HCT116 (cell line): ENCODE data around the gene RNF13. TPM values are rescaled to one million over a fixed set of nuclear protein-coding genes. Genes with fewer than 3 reads are reported as not detected.
"Not testable (repeated sequence)": the region's sequence is repeated elsewhere in the genome, so short reads cannot be mapped to it uniquely, and the experiment has no call there.

Experiments used
- ATAC-seq: fragments of 200-7000 bp; cut with Tn5 transposase; 2 replicates; pipeline ENCODE4 v1.9.1; 2020; ENCODE audit warnings: mild to moderate bottlenecking, moderate library complexity
- BruUV-seq: library from RNA; stranded (reverse); fragments of 400-500 nt; replicated peaks from 2 replicates; lab custom pipeline; 2021; lab: Mats Ljungman, UMichigan
- CTCF ChIA-PET: fragments of 300-600 bp; sonication (Branson Sonifier 250); formaldehyde crosslinking; loops from one replicate; lab custom pipeline; 2021; ENCODE audit warnings: antibody characterized with exemption; lab: Charles Lee
- POLR2A ChIA-PET: fragments of 300-600, 350-600 bp; sonication (Branson Sonifier 250); formaldehyde crosslinking; loops from one replicate; lab custom pipeline; 2021; ENCODE audit warnings: antibody characterized with exemption; lab: Charles Lee
- RAD21 ChIA-PET, 2 experiments: fragments of 300-600 bp; sonication (Branson Sonifier 250); formaldehyde crosslinking; loops; one replicate each; lab custom pipeline; 2023; ENCODE audit warnings: low total read pairs in 2 of 2; ENCODE audit not compliant: uncharacterized antibody in 2 of 2, unreplicated experiment in 2 of 2, low non-redundant PET in 1 of 2; lab: Charles Lee
- DNase-seq: peaks from one replicate; pipeline ENCODE4 v3.0.0-alpha.2; 2010; ENCODE audit warnings: low read depth, low spot score
- H2AFZ ChIP-seq: fragments of 200-600 bp; shearing (Covaris generic), sonication (generic); 2 replicates; pipeline ENCODE4 v1.6.1; 2017; ENCODE audit warnings: low read depth, mixed run types, mixed read lengths, antibody characterized with exemption, low read length; ENCODE audit not compliant: poor library complexity, severe bottlenecking
- H3K27ac ChIP-seq: 2 replicates; pipeline ENCODE4 v1.5.1; 2012; ENCODE audit warnings: low read depth, low read length
- H3K27me3 ChIP-seq: fragments of 200-600 bp; sonication (generic); 2 replicates; pipeline ENCODE4 v1.6.1; 2016; ENCODE audit warnings: mixed run types, low read length, mixed read lengths; ENCODE audit not compliant: insufficient read depth
- H3K36me3 ChIP-seq, 2 experiments: fragments of 200-500 bp in 1 of 2; fragments of 200-600 bp in 1 of 2; sonication (Bioruptor generic) in 1 of 2; sonication (generic) in 1 of 2; 2 replicates each; pipeline versions ENCODE4 v1.5.1 to v1.6.1; 2014 to 2016; ENCODE audit warnings: low read length in 2 of 2, inconsistent platforms in 1 of 2, mixed read lengths in 1 of 2, mixed run types in 1 of 2; ENCODE audit not compliant: insufficient read depth in 2 of 2, control insufficient read depth in 1 of 2
- H3K4me1 ChIP-seq, 2 experiments: fragments of 200-600 bp in 1 of 2; sonication (generic) in 1 of 2; 2 replicates each; pipeline versions ENCODE4 v1.5.1 to v1.6.1; 2012 to 2017; ENCODE audit warnings: low read length in 2 of 2, inconsistent platforms in 1 of 2, mild to moderate bottlenecking in 1 of 2, mixed read lengths in 1 of 2, mixed run types in 1 of 2, moderate library complexity in 1 of 2; ENCODE audit not compliant: insufficient read depth in 2 of 2, control insufficient read depth in 1 of 2
- H3K4me2 ChIP-seq: fragments of 200-600 bp; sonication (generic); 2 replicates; pipeline ENCODE4 v1.6.1; 2017; ENCODE audit warnings: mixed run types, low read length, mixed read lengths
- H3K4me3 ChIP-seq, 2 experiments: fragments of 200-600 bp in 1 of 2; sonication (generic) in 1 of 2; replicated peaks in 1 of 2; 2 replicates each; pipeline ENCODE4 v1.5.1; 2011 to 2016; ENCODE audit warnings: low read length in 2 of 2, control low read depth in 1 of 2, low read depth in 1 of 2, mild to moderate bottlenecking in 1 of 2, mixed read lengths in 1 of 2, mixed run types in 1 of 2
- H3K79me2 ChIP-seq: fragments of 200-600 bp; sonication (generic); 2 replicates; pipeline ENCODE4 v1.6.1; 2017; ENCODE audit warnings: mild to moderate bottlenecking, mixed run types, low read length, moderate library complexity, mixed read lengths; ENCODE audit not compliant: insufficient read depth
- H3K9ac ChIP-seq: fragments of 200-600 bp; sonication (generic); 2 replicates; pipeline ENCODE4 v1.6.1; 2016; ENCODE audit warnings: low read length, mixed read lengths
- H3K9me2 ChIP-seq: fragments of 200-600 bp; sonication (generic), shearing (Covaris generic); 2 replicates; pipeline ENCODE4 v1.6.1; 2017; ENCODE audit warnings: mixed run types, mild to moderate bottlenecking, moderate library complexity; ENCODE audit not compliant: insufficient read depth
- H3K9me3 ChIP-seq, 2 experiments: fragments of 200-500 bp in 1 of 2; fragments of 200-600 bp in 1 of 2; sonication (Bioruptor generic) in 1 of 2; sonication (generic) in 1 of 2; 2 replicates each; pipeline ENCODE4 v1.6.1; 2014 to 2017; ENCODE audit warnings: low read length in 2 of 2, mixed read lengths in 2 of 2, inconsistent platforms in 1 of 2, low read depth in 1 of 2, mild to moderate bottlenecking in 1 of 2, mixed run types in 1 of 2, moderate library complexity in 1 of 2; ENCODE audit not compliant: control insufficient read depth in 1 of 2, insufficient read depth in 1 of 2
- H4K20me1 ChIP-seq: fragments of 200-600 bp; sonication (generic), shearing (Covaris generic); 2 replicates; pipeline ENCODE4 v1.6.1; 2017; ENCODE audit warnings: mixed run types, mild to moderate bottlenecking, moderate library complexity; ENCODE audit not compliant: insufficient read depth
- CBX3 ChIP-seq: IDR thresholded peaks from 2 replicates; pipeline ENCODE4 v1.6.1; 2012; ENCODE audit warnings: low read depth
- EGR1 ChIP-seq: IDR thresholded peaks from 2 replicates; pipeline ENCODE4 v1.6.1; 2012; ENCODE audit warnings: low read depth
- ELF1 ChIP-seq: IDR thresholded peaks from 2 replicates; pipeline ENCODE4 v1.6.1; 2012; ENCODE audit warnings: low read depth, borderline replicate concordance
- EZH2 ChIP-seq: fragments of 200-600 bp; sonication (generic); IDR thresholded peaks from 2 replicates; pipeline ENCODE4 v1.6.1; 2017; ENCODE audit warnings: antibody characterized with exemption, mixed run types
- EZH2phosphoT487 ChIP-seq: fragments of 200-600 bp; IDR thresholded peaks from 2 replicates; pipeline ENCODE4 v1.6.1; 2018; ENCODE audit warnings: antibody characterized with exemption, borderline replicate concordance
- FOSL1 ChIP-seq: IDR thresholded peaks from 2 replicates; pipeline ENCODE4 v1.6.1; 2012; ENCODE audit warnings: low read depth
- JUND ChIP-seq: IDR thresholded peaks from 2 replicates; pipeline ENCODE4 v1.6.1; 2012
- POLR2A ChIP-seq: IDR thresholded peaks from 2 replicates; pipeline ENCODE4 v1.7.0; 2011; ENCODE audit warnings: borderline replicate concordance; ENCODE audit not compliant: insufficient read depth, insufficient read length; ENCODE audit errors: extremely low read depth
- POLR2AphosphoS5 ChIP-seq: IDR thresholded peaks from 2 replicates; pipeline ENCODE4 v1.6.1; 2011; ENCODE audit warnings: mild to moderate bottlenecking, low read depth, low read length, moderate library complexity
- RAD21 ChIP-seq: IDR thresholded peaks from 2 replicates; pipeline ENCODE4 v1.6.1; 2012; ENCODE audit warnings: low read depth, mild to moderate bottlenecking
- SIN3A ChIP-seq: IDR thresholded peaks from 2 replicates; pipeline ENCODE4 v1.6.1; 2012; ENCODE audit warnings: low read depth
- SP1 ChIP-seq: IDR thresholded peaks from 2 replicates; pipeline ENCODE4 v1.6.1; 2012; ENCODE audit warnings: low read depth
- SRF ChIP-seq: IDR thresholded peaks from 2 replicates; pipeline ENCODE4 v1.6.1; 2012; ENCODE audit warnings: low read depth
- TCF7L2 ChIP-seq: IDR thresholded peaks from 2 replicates; pipeline ENCODE4 v1.7.0; 2011; ENCODE audit warnings: borderline replicate concordance, inconsistent platforms; ENCODE audit not compliant: insufficient read depth, insufficient read length; ENCODE audit errors: extremely low read depth
- ZFX ChIP-seq: fragments of 450-650 bp; IDR thresholded peaks from 2 replicates; pipeline ENCODE4 v1.6.1; 2017
- ZNF274 ChIP-seq: fragments of 200-500 bp; sonication (Bioruptor generic); IDR thresholded peaks from 2 replicates; pipeline ENCODE4 v1.6.1; 2014; ENCODE audit warnings: mild to moderate bottlenecking, low read depth, low read length, inconsistent platforms
- intact Hi-C: fragments of 100-400 bp; cut with micrococcal nuclease; formaldehyde crosslinking; loops from 2 replicates; pipeline ENCODE4 v1.10.0; 2022
- total RNA-seq: library from RNA; stranded (reverse); gene quantifications from one replicate; pipeline ENCODE4 v1.2.1, GENCODE V29; 2021; ENCODE audit not compliant: unreplicated experiment
- TF ChIP-seq, protein P1 (sequence below): IDR thresholded peaks from 2 replicates; pipeline ENCODE4 v1.6.1; 2012

RNF13 gene
- total RNA-seq, 1 experiment from 2014 or later: 39.9 TPM

DNA sequence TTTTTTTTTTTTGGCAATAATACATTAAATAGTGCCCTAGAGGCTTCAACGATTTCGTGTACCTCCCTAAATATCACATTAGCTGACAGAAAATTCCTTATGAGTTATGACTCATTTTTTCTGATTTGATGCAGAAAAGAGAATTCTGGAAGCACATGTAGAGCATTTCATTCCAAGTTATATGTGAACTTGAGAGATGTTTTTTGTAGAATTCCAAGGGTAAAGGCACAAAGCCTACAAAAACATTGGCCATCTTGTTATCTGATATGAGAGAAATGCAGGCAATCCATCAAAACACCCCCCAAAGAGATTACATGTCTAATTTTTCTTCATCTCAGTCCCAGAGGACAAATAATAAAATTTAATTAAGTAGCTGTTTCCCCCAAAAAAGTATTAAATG is 164.4 kb downstream of the RNF13 start:
- Histone ChIP-seq H3K9ac (no peak overlapping the region), H3K36me3 (no peaks in the 10 kb centered on the region), H3K9me2 (no peaks in the 10 kb centered on the region), H3K79me2 (0 out of 2 replicates have a peak, but pooled peaks cover under 1% of the 10 kb centered on the region), H3K27me3 (no peaks in the 10 kb centered on the region), H3K27ac (no peak overlapping the region), H3K4me3 (no peak overlapping the region), H3K4me2 (no peak overlapping the region), H3K9me3 (no peaks in the 10 kb centered on the region), H2AFZ (no peak overlapping the region), H3K4me1 (peaks cover 0 to under 1% of the 10 kb centered on the region in 2 experiments; a peak in 1 of 4 replicates), H4K20me1 (no peaks in the 10 kb centered on the region)
- ATAC-seq (no peak), DNase-seq (no peak)
- TF ChIP-seq SIN3A: no peak
- no peak for TF ChIP-seq EZH2phosphoT487
- no peak for TF ChIP-seq ZNF274
- no peak for TF ChIP-seq EGR1
- no peak for TF ChIP-seq RAD21
- no peak for TF ChIP-seq SP1
- no peak for TF ChIP-seq JUND
- no peak for TF ChIP-seq EZH2
- TF ChIP-seq POLR2AphosphoS5: no peak
- no peak for TF ChIP-seq FOSL1
- TF ChIP-seq ELF1: no peak
- TF ChIP-seq, protein P1, sequence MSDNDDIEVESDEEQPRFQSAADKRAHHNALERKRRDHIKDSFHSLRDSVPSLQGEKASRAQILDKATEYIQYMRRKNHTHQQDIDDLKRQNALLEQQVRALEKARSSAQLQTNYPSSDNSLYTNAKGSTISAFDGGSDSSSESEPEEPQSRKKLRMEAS: no peak
- TF ChIP-seq POLR2A: no peak
- no peak for TF ChIP-seq SRF
- no peak for TF ChIP-seq ZFX
- TF ChIP-seq TCF7L2: no peak
- TF ChIP-seq CBX3: no peak
- ChIA-PET RAD21 (no interaction called here), POLR2A (no interaction called here), CTCF (no interaction called here)
- no TSS peak for BruUV-seq
- intact Hi-C loops: no loop called here

DNA sequence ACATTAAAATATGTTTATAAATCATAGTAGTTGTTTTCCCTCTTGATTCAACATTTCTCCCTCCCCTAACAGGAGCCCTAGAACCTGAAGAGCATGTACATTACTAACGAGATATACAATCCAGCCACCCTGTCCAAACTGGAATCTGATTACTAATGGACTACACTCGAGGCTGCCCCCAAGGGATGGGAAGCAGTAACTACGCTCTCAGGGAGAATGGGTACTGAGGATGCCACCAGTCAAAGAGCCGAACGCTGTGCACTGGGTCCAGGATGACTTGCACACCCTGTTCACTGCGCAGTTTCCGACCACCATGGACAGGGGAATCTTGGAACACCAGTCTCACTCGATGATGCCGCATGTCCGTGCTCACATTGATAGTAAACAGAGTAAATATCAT is 169.0 kb downstream of the RNF13 start:
- H3K4me3 ChIP-seq, DNase-seq, intact Hi-C loops, H3K9ac ChIP-seq, H3K4me1 ChIP-seq, H3K27me3 ChIP-seq, H3K36me3 ChIP-seq, H3K27ac ChIP-seq, RAD21 ChIA-PET, H3K4me2 ChIP-seq, H3K79me2 ChIP-seq, H3K9me2 ChIP-seq, H3K9me3 ChIP-seq, BruUV-seq, POLR2A ChIA-PET, H2AFZ ChIP-seq, H4K20me1 ChIP-seq: not testable (repeated sequence)
- CTCF ChIA-PET: interaction anchor here (1.4 kb wide), 1 partner anchor 202 kb away, joined by 6 read pairs; no protein-coding TSS in a partner anchor
- peak; percentile 99 for ATAC-seq

DNA sequence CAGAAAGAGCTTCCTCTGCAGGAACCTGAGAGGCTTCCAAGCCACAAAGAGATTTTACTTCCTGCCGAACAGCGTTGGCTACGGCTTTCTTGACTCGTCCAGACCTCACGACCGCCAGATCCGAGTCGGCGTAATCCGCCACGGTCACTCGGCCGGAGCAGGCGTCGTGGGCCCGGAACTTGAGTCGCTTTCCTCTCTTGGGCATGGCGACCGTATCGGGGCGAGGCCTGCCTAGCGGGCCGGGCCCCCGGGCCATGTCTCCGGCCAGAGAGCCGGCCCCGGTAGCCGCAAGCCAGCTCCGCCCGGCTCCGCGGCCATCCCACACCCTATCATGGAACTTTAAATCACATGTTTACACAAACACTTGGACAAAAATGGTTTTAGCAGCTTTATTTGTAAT is 170.0 kb downstream of the RNF13 start:
- DNase-seq, RAD21 ChIA-PET, H3K4me2 ChIP-seq, H2AFZ ChIP-seq, H3K4me3 ChIP-seq, H3K79me2 ChIP-seq, H3K27ac ChIP-seq, H3K36me3 ChIP-seq, BruUV-seq, intact Hi-C loops, POLR2A ChIA-PET, H3K27me3 ChIP-seq, CTCF ChIA-PET, H3K9me3 ChIP-seq, H3K4me1 ChIP-seq, H3K9me2 ChIP-seq, ATAC-seq, H3K9ac ChIP-seq, H4K20me1 ChIP-seq: not testable (repeated sequence)
